ENCODE results near the gene MED1.
"Not testable (repeated sequence)": the region's sequence is repeated elsewhere in the genome, so short reads cannot be mapped to it uniquely, and the experiment has no call there.

Gene MED1

GRCh38 chr17:39416141-39416540 lies 34.9 kb downstream of the MED1 start:
- DNase-seq (ENCODE audit: low read depth in 1 of 2, low spot score in 1 of 2) = no peak

DNA sequence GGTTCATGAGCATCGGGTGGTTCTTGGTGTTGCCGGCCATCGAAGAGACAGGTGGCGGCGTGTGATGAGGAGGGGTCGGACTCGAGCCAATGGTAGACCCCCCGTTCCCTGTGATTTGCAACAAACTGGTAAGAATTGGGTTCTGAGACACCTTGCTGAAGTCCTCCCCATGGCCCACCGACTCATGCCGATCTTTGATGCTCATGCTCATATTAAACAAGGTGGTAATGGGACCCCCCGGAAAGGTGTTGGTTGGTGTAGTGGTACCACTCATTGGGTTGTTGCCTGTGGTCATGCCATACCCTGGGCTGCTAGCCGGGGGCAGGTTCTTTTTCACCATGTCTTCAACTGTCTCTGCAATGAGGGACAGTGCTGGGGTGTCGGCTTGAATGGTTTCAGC lies 40.8 kb downstream of the MED1 start:
- DNase-seq (ENCODE audit: low read depth in 1 of 2, low spot score in 1 of 2) = no peak

- DNase-seq (ENCODE audit: low read depth in 1 of 2, low spot score in 1 of 2) = no peak
Observed at GRCh38 chr17:39408360-39408759, 42.7 kb downstream of the MED1 start.

GRCh38 chr17:39406951-39407350 lies 44.1 kb downstream of the MED1 start:
- DNase-seq (ENCODE audit: low read depth in 1 of 2, low spot score in 1 of 2) = no peak

- no peak for DNase-seq (ENCODE audit: low read depth in 1 of 2, low spot score in 1 of 2)
Observed at GRCh38 chr17:39405436-39405835, 45.6 kb downstream of the MED1 start.

DNA sequence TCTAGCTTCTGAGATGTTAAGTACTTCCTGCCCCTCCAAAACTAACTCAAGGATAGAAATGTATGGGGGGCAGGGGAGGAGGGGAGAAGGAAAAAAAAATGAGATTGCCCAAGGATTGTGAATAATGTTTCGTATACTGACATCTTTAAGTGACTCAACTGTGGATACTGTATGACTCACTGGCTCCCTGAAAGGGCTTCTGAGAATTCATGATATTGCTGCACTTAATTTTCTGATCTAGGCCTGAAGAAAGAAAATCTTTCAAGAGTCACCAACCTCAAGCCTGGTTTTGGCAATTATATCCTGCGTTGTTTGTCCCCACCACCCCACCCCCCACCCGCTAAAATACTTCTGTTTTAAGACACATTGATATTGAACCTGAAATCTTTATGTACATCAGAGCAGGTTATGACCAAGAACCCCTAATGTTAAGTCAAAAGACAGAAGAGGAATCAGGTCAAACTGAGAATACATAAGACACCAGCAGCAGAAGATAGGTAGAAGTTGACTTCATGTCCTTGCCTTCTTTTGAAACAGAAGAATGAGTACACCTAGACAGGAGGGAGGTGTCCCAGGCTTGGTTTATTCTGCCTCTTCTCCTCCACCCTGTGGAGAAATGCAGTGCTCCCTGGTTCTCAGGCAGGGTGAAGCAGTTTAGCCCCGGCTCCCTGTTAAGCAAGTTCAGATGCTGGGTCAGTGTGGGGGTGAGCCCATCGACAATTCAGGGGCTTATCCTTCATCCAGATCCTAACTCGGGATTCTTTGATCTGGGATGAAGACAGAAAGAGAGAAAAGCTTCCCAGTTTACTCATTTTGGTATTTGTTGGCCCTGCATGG lies 46.3 kb downstream of the MED1 start:
- peak in 1 of 2 donors; percentile 35 for DNase-seq (ENCODE audit: low read depth in 1 of 2, low spot score in 1 of 2)

DNA sequence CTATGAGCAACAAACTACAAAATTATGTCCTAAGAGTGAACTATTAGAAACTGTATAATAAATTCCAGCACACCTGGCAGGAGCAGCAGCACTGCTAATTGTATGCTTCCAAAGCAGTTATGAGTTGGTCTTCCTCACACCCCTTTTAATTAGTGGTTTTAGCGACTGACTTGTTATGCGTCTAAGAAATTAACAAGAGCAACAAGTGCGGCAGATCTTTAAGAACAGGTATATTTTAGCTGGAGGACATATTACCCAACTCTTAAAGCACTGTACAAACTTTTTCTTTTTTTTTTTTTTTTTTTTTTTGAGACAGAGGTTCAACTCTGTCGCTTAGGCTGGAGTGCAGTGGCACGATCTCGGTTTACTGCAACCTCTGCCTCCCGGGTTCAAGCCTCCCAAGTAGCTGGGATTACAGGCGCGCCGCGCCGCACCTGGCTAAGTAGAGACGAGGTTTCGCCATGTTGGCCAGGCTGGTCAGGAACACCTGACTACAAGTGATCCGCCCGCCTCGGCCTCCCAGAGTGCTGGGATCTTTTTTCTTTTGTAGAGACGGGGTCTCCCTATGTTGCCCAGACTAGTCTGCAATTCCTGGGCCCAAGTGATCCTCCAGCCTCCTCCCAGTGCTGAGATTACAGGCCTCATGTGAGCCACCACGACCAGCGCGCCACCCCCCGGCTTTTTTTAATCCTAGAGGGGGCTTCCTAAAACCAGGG lies 48.0 kb downstream of the MED1 start:
- no peak for DNase-seq (ENCODE audit: low read depth in 1 of 2, low spot score in 1 of 2)

DNA sequence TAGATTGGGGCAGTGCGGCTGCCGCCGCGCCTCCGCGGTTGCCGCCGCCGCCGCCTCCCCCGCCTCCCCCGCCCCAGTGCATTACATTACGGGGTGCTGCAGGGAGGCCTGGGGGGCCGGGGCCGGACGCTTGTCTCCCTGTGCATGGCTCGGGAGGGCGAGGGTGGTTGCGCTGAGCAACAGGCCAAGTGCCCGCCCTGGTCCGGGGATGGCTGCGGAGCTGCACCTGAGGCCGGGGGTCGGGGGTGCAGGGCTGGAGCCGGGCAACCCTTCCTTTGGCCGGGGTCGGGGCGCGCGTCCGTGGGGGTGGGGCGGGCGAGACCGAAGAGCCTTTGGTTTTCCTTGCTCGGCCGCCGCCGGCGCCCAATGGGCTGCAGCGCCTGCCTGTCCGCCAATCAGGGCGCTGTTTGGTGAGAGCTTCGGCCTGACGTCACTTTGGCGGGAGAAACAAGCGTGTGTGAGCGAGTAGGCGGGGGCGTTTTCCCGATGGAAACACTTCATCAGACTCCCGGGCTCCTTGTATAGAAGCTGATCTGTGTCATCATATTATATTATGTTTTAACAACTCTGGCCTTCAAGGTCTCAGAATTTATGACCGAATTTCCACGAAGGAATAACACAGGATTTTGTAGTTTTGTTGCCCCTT lies 48.7 kb downstream of the MED1 start:
- DNase-seq (ENCODE audit: low read depth in 1 of 2, low spot score in 1 of 2) = peak; percentile 73 to 89

- DNase-seq (ENCODE audit: low read depth in 1 of 2, low spot score in 1 of 2) = peak; percentile 88 to 90
Observed at GRCh38 chr17:39401412-39402243, 49.4 kb downstream of the MED1 start, which contains the start of gene FBXL20. FBXL20 (minus strand) TSS chr17:39401626; CDS start chr17:39401402, 224 bp downstream.

DNA sequence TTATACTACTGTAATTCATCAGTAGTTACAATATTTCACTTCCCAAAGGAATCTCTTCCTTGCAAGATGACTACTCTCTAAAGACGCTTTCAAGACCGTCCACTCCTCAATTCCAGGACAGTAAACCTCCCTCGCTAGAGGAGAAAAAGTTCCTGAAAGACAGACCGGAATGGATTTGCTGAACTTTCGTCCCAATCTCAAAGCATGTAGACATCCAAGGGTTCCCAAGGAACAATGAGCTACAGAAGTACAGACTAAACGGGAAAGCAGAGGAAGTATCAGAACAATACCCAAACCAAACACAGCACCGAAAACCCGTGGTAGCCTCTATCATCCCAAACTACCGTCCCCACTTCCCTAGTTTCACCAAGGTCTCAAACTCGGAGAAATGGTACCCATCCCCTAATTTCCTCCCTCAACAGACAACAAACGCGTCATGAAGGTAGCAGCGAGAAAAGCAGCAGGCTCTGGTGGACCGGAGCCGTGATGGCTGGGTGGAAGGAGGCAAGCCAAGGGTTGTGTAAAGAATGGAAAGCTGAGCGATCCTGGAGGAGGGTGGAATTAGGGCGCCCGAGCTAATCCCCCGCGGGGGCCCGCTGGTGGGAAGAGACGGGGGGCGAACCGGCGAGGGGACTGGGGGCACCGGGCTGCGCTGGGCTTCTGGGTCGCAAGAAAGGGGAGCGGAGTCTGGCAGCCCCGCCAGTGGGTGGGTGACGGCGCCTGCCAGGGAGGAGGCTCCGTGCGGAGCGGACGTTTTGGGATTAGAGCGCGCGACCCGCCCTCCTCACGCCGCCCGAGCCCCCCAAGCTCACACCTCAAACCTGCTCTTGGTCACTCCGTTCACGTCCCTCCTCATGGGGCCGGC lies 50.3 kb downstream of the MED1 start:
- DNase-seq (ENCODE audit: low read depth in 1 of 2, low spot score in 1 of 2) = no peak

- DNase-seq (ENCODE audit: low read depth in 1 of 2, low spot score in 1 of 2) = no peak
Observed at GRCh38 chr17:39399791-39400190, 51.3 kb downstream of the MED1 start.

GRCh38 chr17:39393736-39394135 lies 57.3 kb downstream of the MED1 start:
- no peak for DNase-seq (ENCODE audit: low read depth in 1 of 2, low spot score in 1 of 2)

- no peak for DNase-seq (ENCODE audit: low read depth in 1 of 2, low spot score in 1 of 2)
Observed at GRCh38 chr17:39391448-39391847, 59.6 kb downstream of the MED1 start.

DNA sequence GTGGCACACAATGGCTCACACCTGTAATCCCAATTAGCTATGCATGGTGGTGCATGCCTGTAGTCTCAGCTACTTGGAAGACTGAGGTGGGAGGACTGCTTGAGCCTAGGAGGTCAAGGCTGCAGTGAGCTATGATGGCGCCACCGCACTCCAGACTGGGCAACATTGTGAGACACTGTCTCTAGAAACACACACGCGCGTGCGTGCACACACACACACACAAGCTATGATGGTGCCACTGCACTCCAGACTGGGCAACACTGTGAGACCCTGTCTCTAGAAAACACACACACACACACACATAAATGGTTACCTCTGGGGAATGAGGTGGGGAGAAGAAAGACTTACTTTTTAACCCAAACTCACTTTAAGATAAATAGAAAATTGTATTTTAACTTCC lies 66.0 kb downstream of the MED1 start:
- no peak for DNase-seq (ENCODE audit: low read depth in 1 of 2, low spot score in 1 of 2)

GRCh38 chr17:39380144-39380543 lies 70.9 kb downstream of the MED1 start:
- no peak for DNase-seq (ENCODE audit: low read depth in 1 of 2, low spot score in 1 of 2)

DNA sequence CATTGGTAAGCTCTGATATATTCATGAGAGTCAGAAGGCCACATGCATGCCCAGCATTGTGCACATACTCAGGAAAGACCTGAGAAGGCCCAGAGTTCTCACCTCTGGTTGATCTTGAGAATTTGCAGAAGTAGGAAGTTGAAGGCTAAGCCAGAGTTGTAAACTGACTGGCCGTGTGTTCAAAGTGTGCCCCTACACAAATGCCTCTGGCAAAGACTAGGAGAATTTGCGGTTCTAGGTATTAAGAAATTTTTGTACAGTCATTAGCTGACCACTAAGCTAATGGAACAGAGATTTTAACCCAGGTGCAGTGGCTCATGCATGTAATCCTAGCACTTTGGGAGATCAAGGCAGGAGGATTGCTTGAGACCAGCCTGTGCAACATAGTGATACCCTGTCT lies 74.6 kb downstream of the MED1 start:
- DNase-seq (ENCODE audit: low read depth in 1 of 2, low spot score in 1 of 2) = no peak

DNA sequence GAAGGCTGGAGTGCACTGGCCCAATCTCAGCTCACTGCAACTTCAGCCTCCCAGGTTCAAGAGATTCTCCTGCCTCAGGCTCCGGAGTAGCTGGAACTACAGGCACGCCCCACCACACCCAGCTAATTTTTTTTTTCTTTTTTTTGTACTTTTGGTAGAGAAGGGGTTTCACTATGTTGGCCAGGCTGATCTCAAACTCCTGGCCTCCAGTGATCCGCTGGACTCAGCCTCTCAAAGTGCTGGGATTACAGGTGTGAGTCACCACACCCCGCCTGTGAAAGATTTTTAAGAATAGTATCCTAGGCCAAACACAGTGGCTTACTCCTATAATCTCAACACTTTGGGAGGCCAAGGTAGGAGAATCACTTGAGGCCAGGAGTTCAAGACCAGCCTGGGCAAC lies 83.3 kb downstream of the MED1 start:
- not testable (repeated sequence) for DNase-seq (ENCODE audit: low read depth in 1 of 2, low spot score in 1 of 2)

GRCh38 chr17:39365872-39366271 lies 85.2 kb downstream of the MED1 start:
- DNase-seq (ENCODE audit: low read depth in 1 of 2, low spot score in 1 of 2) = no peak

DNA sequence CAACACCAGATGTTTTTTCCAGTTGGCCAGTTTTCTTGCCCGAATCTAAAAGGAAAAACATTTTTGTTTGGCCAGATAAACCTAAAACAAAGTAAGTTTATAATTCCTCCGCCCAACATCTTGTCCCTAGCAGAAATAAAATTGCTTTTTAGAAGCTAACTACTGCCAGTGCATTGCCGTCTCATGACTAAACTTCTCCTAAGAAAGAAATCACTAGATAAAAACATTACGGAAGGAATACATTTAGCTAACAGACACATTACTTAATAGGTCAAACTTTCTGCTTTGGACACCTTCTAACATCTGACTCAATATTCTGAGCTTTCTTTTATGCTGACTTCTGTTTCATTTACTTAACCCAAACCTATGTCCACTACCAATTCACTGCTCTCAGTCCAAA lies 85.8 kb downstream of the MED1 start:
- DNase-seq (ENCODE audit: low read depth in 1 of 2, low spot score in 1 of 2) = no peak

All from activated CD4-positive, alpha-beta T cell treated with anti-CD3 and anti-CD28 coated beads, Interleukin-2, amount 50 U/mL, for 24 hours (primary cell).